Adipose tissue (tissue), 3 donors: ENCODE measurements around the gene MMEL1. TPM values are rescaled to one million over a fixed set of nuclear protein-coding genes. Genes with fewer than 3 reads are reported as not detected.
"Not testable (repeated sequence)": the region's sequence is repeated elsewhere in the genome, so short reads cannot be mapped to it uniquely, and the experiment has no call there.

ENCODE experiments used
- H3K27ac ChIP-seq: one replicate; pipeline ENCODE4 v1.5.1; 2013; ENCODE audit warnings: low read depth, low read length
- WGBS, 3 donors: extraction: QIAGEN DNeasy Blood & Tissue Kit; methylation state at CpG; one replicate each; pipeline ENCODE4 v1.1.7; 2013; 5-methylcytosine and 5-hydroxymethylcytosine counted together
- polyA plus RNA-seq, 3 donors: library from polyadenylated mRNA; stranded (reverse); fragments of 200-250 nt; gene quantifications; one replicate each; pipeline ENCODE4 v1.2.3, GENCODE V29; 2013
- donor health status: healthy with polysubstance abuse.
- donor health status: Bipolar disorder and iron deficiency.
- donor health status: healthy.

MMEL1 gene
- polyA plus RNA-seq, 3 donors: 3.0 to 7.0 (median 3.8) TPM

- 0 to 8% (median 0%) methylated on average over 16 of the region's 16 CpGs for WGBS, 3 donors
- H3K27ac ChIP-seq: peak within 1 kb of the TSS; percentile 53
Measured at GRCh38 chr1:2556277-2556677, 76.5 kb downstream of the MMEL1 start, which contains the start of gene TNFRSF14. TSS of gene TNFRSF14 (plus strand) at chr1:2556371. CDS start at chr1:2556665, 294 bp downstream.

GRCh38 chr1:2555634-2556276, 77.1 kb downstream of the MMEL1 start:
- no peak overlapping the region for H3K27ac ChIP-seq
- WGBS, 3 donors: 1 to 30% (median 3%) methylated on average over 26 of the region's 26 CpGs

GRCh38 chr1:2554621-2555387, 78.0 kb downstream of the MMEL1 start:
- no peak overlapping the region for H3K27ac ChIP-seq
- 39 to 54% (median 40%) methylated on average over 18 to 19 of the region's 19 CpGs for WGBS, 3 donors

GRCh38 chr1:2553871-2554620, 78.8 kb downstream of the MMEL1 start:
- WGBS, 3 donors: 77 to 80% (median 79%) methylated on average over 27 to 30 of the region's 30 CpGs
- H3K27ac ChIP-seq: no peak overlapping the region

- 62 to 83% (median 75%) methylated on average over 5 to 8 of the region's 9 CpGs for WGBS, 3 donors
- H3K27ac ChIP-seq: not testable (repeated sequence)
Measured at GRCh38 chr1:2553076-2553475, 79.7 kb downstream of the MMEL1 start.

- no peak overlapping the region for H3K27ac ChIP-seq
- WGBS, 3 donors: 91 to 94% (median 92%) methylated on average over 23 to 25 of the region's 26 CpGs
Measured at GRCh38 chr1:2552189-2552588, 80.6 kb downstream of the MMEL1 start.

- WGBS, 3 donors: 66 to 76% (median 69%) methylated on average over 9 of the region's 9 CpGs
- H3K27ac ChIP-seq: not testable (repeated sequence)
Measured at GRCh38 chr1:2551544-2551943, 81.3 kb downstream of the MMEL1 start.

GRCh38 chr1:2550309-2550861, 82.4 kb downstream of the MMEL1 start:
- 49 to 81% (median 55%) methylated on average over 7 to 11 of the region's 12 CpGs for whole genome bisulfite sequencing, 3 donors
- not testable (repeated sequence) for H3K27ac ChIP-seq

- H3K27ac ChIP-seq: peak overlapping the region; percentile 95
- 67 to 81% (median 69%) methylated on average over 18 to 24 of the region's 28 CpGs for WGBS, 3 donors
Measured at GRCh38 chr1:2549367-2550029, 83.3 kb downstream of the MMEL1 start.

- WGBS, 3 donors: 3 to 19% (median 8%) methylated on average over 17 of the region's 17 CpGs
- H3K27ac ChIP-seq: peak overlapping the region; percentile 70
Measured at GRCh38 chr1:2548068-2548589, 84.7 kb downstream of the MMEL1 start.

- H3K27ac ChIP-seq: peak overlapping the region; percentile 70
Measured at GRCh38 chr1:2547210-2548067, 85.4 kb downstream of the MMEL1 start.

GRCh38 chr1:2546515-2547209, 86.2 kb downstream of the MMEL1 start:
- WGBS, 3 donors: 1 to 4% (median 1%) methylated on average over 45 to 52 of the region's 52 CpGs
- peak overlapping the region; percentile 8 for H3K27ac ChIP-seq

More at GRCh38 chr1:2547210-2548067, 85.4 kb downstream of the MMEL1 start:
- 10 to 30% (median 11%) methylated on average over 27 of the region's 27 CpGs for WGBS, 3 donors

GRCh38 chr1:2545754-2546514, 86.9 kb downstream of the MMEL1 start:
- no peak overlapping the region for H3K27ac ChIP-seq
- 4% methylated on average over 24 to 43 of the region's 43 CpGs for WGBS, 3 donors

GRCh38 chr1:2544875-2545640, 87.8 kb downstream of the MMEL1 start:
- WGBS, 3 donors: 52 to 68% (median 65%) methylated on average over 19 of the region's 19 CpGs
- H3K27ac ChIP-seq: no peak overlapping the region
